ENCODE results near the gene TAS2R41. TPM values are rescaled to one million over a fixed set of nuclear protein-coding genes. Genes with fewer than 3 reads are reported as not detected.

Gene TAS2R41
- total RNA-seq, 6 experiments from 2014 or later, result not detected

DNA sequence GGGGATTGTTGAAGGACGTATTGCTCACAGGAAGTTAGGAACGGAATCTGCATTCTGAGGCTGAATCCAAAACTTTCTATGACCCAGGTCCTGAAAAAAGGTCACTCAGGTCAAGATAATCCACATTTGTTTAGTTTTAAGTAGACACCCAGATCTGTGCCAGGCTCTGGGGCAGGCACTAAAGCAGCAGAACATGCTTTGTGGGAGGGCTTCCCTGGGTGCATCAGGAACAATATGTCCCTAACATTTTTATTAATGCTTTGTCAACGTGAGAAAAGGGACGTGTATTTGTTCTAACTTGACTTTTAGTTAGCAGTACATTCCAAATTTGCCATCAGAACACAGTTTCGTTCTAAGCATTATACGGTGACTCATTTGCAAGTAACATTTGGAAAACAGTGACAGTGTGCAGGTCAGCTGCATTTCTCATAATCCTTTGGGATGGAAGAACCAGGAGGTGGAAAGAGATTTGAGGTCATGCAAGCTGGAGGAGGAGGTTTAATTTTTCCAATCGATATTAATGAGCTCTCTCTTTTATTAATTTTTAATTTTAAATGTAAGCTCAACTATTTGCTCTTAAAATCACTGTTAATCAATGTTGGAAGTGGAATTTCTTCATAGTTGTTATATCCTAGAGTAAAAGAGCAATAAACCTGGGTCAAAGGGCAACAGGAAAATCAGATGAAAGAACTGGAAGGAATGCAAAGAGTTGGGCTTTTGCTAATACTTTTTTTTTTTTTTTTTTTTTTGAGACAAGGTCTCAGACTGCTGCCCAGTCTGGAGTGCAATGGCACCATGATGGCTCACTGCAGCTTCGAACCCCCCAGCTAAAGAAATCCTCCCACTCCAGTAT lies 35.0 kb downstream of the TAS2R41 start:
- H3K9me3 Mint-ChIP-seq, result no peaks in the 10 kb centered on the region
- H3K4me1 Mint-ChIP-seq (ENCODE audit: low read depth), result peaks cover 44% of the 10 kb centered on the region
- TF ChIP-seq, protein P1, sequence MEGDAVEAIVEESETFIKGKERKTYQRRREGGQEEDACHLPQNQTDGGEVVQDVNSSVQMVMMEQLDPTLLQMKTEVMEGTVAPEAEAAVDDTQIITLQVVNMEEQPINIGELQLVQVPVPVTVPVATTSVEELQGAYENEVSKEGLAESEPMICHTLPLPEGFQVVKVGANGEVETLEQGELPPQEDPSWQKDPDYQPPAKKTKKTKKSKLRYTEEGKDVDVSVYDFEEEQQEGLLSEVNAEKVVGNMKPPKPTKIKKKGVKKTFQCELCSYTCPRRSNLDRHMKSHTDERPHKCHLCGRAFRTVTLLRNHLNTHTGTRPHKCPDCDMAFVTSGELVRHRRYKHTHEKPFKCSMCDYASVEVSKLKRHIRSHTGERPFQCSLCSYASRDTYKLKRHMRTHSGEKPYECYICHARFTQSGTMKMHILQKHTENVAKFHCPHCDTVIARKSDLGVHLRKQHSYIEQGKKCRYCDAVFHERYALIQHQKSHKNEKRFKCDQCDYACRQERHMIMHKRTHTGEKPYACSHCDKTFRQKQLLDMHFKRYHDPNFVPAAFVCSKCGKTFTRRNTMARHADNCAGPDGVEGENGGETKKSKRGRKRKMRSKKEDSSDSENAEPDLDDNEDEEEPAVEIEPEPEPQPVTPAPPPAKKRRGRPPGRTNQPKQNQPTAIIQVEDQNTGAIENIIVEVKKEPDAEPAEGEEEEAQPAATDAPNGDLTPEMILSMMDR (IDR thresholded peaks at IDR 0.05), result no peak
- peaks cover 3% of the 10 kb centered on the region; the same call in 1 of the 2 replicates for H3K27me3 Mint-ChIP-seq (ENCODE audit: insufficient read depth)
- DNase-seq, result no peak
- H3K27ac Mint-ChIP-seq, result no peak overlapping the region
- no peaks in the 10 kb centered on the region for H3K36me3 Mint-ChIP-seq (ENCODE audit: low read depth)
- no peak overlapping the region for H3K4me3 Mint-ChIP-seq

DNA sequence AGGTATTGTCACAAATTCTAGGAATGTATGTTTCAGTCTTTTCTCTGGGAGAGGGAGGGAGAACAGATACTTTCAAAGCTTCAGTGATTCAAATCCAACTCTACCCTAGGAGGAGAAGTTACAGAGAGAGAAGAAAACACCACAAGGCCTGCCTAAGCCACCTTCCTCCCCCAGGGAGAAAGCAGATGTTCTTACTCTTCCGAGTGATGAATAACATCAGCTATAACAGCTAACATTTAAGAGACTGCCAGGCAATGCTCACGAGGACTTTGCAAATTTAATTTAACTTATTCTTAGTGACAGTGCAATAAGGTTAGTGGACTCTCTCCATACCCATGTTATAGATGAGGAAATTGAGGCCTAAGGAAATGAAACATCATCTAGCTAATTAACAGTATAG lies 36.8 kb downstream of the TAS2R41 start:
- DNase-seq, result no peak
- Mint-ChIP-seq H3K27me3 (ENCODE audit: insufficient read depth) (peaks cover 3% of the 10 kb centered on the region; the same call in 1 of the 2 replicates), H3K4me1 (ENCODE audit: low read depth) (peaks cover 43% of the 10 kb centered on the region), H3K9me3 (no peaks in the 10 kb centered on the region), H3K36me3 (ENCODE audit: low read depth) (no peaks in the 10 kb centered on the region), H3K27ac (no peak overlapping the region), H3K4me3 (no peak overlapping the region)
- TF ChIP-seq, protein P1 (IDR thresholded peaks at IDR 0.05), result no peak

DNA sequence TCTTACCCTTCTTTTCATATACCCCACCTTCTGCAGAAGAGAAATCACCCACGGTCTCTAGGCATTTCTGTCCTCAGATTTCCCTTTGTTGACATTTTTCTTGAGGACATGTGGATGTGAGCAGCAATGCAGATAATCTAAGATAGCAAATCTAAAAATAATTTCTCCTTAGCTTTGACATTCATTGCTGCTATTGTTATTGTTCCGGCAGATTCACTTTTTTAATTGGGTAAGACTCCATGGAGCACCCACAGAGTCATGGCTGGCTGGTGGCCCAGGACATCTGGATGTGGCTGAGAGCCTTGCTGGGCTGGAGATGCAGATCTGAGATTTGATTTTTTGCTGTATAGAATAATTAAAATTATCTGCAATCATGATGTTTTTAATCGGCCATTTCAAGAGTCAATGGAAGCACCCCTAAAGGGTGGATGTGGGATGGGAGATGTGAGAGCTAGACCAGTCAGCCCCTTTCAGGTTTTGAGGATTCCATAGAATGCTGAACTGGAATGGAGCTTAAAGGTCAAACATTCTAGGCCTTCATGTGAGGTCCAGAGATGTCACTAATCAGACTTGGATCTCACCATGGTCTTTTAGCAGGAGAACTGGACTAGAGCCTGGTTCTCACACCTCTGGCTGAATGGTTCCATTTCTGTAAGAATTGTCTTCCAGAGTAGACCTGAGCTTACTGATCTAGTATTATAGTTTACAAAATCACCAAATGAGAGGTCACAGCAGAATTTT lies 37.5 kb downstream of the TAS2R41 start:
- Mint-ChIP-seq H3K9me3 (no peaks in the 10 kb centered on the region), H3K27me3 (ENCODE audit: insufficient read depth) (peaks cover 2% of the 10 kb centered on the region; the same call in 1 of the 2 replicates), H3K4me3 (no peak overlapping the region), H3K36me3 (ENCODE audit: low read depth) (no peaks in the 10 kb centered on the region), H3K27ac (no peak overlapping the region), H3K4me1 (ENCODE audit: low read depth) (peaks cover 47% of the 10 kb centered on the region)
- no peak for DNase-seq
- TF ChIP-seq, protein P1 (IDR thresholded peaks at IDR 0.05), result no peak

DNA sequence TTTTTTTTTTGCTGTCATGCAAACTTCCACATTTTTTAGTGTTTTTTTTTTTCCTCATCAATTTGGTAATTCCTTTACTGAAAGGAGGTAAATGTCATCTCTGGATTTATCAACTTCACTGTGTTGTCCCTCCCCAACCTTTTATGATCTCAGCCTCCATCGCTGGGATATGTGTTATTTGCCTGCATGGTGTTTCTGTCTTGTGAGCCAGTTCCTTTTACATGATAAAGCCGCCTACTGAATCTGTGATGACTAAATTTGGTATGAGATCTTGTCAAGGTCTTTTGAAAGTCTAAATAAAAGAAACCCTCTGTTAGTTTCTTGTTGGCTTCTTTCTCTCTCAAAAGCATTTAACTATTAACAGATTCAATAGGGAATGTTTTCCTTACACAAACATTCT lies 39.3 kb downstream of the TAS2R41 start:
- H3K4me1 Mint-ChIP-seq (ENCODE audit: low read depth), result peaks cover 52% of the 10 kb centered on the region
- H3K27ac Mint-ChIP-seq, result no peak overlapping the region
- TF ChIP-seq, protein P1 (IDR thresholded peaks at IDR 0.05), result no peak
- H3K36me3 Mint-ChIP-seq (ENCODE audit: low read depth), result no peaks in the 10 kb centered on the region
- H3K9me3 Mint-ChIP-seq, result no peaks in the 10 kb centered on the region
- peaks cover 2% of the 10 kb centered on the region; the same call in 1 of the 2 replicates for H3K27me3 Mint-ChIP-seq (ENCODE audit: insufficient read depth)
- H3K4me3 Mint-ChIP-seq, result no peak overlapping the region
- DNase-seq, result no peak

DNA sequence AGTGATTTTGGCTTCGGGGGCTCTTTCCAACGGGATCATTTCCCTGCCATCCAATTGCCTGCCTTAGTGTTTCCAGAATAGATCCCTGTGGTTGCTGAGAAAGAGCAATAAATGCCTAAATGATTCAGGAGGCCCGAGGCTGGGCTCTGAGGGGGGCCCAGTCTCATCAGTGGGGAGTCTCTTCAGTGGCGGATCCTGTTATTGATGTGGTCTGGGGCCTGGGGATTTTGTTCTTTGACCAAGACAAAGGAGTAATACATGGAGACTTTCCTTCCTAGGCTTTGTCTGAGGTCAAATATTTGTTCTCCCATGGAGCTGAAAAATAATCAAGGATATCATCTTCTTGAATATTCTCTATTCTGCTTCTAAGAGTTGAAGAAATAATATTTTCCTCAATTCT lies 40.8 kb downstream of the TAS2R41 start:
- Mint-ChIP-seq H3K4me3 (no peak overlapping the region), H3K36me3 (ENCODE audit: low read depth) (no peaks in the 10 kb centered on the region), H3K27me3 (ENCODE audit: insufficient read depth) (peaks cover 2% of the 10 kb centered on the region; the same call in 1 of the 2 replicates), H3K9me3 (no peaks in the 10 kb centered on the region), H3K27ac (no peak overlapping the region), H3K4me1 (ENCODE audit: low read depth) (peaks cover 37% of the 10 kb centered on the region)
- DNase-seq, result no peak
- TF ChIP-seq, protein P1 (IDR thresholded peaks at IDR 0.05), result no peak
